Measurements from ENCODE around the gene CROCC2.

The CROCC2 gene

DNA sequence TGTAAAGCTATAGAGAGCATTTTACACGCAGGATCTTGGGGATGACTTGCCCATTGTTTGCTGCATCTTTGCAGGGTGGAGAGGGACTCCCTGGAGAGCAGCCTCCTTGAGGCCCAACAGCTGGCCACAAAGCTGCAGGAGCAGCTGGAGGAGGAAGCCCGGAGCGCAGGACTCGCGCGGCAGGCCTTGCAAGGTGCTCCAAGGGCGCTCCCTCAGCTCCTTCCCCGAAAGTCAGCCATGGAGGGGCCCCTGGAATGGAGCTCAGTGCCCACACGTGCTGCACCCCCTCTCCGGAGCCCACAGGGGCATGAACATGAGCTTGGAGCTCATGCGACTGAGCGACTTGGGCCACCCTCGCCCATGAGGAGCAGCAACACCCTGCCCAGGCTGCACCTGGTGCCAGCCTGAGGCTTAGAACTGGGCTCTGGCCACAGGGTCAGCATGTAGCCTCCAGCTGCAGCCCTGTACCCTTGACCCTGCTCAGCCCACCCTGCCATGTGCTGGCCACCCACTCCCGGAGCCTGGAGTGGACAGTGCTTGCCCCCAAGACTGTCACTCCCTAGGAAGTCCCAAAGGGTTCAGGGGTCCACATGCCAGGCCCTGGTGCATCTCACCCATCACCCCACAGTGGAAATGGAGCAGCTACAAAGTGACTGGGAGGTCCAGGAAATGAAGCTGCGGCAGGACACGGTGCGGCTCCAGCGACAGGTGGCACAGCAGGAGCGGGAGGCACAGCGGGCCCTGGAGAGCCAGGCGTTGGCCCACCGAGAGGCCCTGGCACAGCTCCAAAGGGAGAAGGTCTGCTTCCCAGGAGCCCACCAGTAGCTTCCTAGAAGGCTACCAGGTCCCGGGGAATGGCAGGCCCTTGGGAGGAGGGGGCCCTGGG, 43.0 kb downstream of the CROCC2 start:
- no peak for DNase-seq (ENCODE audit: low read depth, low spot score)
- H3K4me3 ChIP-seq (ENCODE audit: low read length) = no peak overlapping the region

DNA sequence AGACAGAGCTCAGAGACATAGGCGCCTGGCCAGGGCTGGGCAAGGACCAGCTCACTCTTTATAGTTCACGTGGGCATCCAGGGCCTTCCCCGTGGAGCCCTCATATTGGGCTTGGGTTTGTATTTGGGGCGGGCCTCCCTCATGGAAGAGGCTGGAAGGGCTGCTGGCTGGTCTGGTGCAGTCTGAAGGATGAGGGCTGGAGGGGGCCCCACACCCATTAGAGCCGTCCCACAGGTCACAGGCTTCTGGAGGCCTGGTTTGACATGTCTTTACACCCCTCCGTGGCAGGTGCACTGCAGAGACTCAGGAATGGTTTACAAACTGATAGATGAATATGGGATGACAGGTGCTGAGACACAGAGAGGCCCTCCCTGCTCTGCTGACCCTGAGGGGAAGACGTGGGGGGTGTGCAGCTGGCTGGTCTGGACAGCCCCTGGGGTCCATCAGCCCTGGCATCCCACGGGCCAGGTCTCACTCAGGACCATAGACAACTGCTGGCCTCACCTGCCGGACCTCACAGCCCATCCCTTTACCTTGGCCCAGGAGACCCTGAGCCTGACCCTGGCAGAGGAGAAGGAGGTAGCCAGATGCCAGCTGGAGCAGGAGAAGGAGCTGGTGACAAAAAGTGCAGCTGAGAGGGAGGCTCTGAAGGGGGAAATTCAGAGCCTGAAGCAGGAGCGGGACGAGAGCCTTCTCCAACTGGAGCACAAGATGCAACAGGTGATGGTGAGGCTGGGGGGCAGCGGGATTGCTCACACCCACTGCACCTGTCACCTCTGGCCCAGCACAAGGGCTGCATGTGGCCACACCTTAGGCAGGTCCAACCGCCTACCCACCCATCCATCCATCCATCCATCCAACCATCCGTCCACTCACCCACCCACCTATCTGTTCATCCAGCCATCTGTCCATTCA, 43.9 kb downstream of the CROCC2 start:
- no peak overlapping the region for H3K4me3 ChIP-seq (ENCODE audit: low read length)
- no peak for DNase-seq (ENCODE audit: low read depth, low spot score)

DNA sequence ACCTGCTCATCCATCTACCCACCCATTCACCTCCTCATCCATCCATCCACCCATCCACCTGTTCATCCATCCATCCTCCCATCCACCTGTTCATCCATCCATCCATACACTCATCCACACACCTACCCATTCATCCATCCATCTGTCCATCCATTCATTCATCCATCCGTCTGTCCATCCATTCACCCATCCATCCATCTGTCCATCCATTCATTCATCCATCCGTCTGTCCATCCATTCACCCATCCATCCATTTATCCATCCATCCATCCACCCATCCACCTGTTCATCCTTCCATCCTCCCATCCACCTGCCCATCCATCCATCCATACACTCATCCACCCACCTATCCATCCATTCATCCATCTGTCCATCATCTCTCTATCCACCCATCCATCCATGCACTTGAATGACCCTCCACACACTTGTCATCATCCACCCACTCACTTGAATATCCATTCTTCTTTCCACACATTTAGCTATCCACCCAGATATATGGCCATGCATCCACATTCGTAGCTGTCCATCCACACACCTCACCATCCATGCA, 45.0 kb downstream of the CROCC2 start:
- H3K4me3 ChIP-seq (ENCODE audit: low read length) = no peak overlapping the region
- no peak for DNase-seq (ENCODE audit: low read depth, low spot score)

DNA sequence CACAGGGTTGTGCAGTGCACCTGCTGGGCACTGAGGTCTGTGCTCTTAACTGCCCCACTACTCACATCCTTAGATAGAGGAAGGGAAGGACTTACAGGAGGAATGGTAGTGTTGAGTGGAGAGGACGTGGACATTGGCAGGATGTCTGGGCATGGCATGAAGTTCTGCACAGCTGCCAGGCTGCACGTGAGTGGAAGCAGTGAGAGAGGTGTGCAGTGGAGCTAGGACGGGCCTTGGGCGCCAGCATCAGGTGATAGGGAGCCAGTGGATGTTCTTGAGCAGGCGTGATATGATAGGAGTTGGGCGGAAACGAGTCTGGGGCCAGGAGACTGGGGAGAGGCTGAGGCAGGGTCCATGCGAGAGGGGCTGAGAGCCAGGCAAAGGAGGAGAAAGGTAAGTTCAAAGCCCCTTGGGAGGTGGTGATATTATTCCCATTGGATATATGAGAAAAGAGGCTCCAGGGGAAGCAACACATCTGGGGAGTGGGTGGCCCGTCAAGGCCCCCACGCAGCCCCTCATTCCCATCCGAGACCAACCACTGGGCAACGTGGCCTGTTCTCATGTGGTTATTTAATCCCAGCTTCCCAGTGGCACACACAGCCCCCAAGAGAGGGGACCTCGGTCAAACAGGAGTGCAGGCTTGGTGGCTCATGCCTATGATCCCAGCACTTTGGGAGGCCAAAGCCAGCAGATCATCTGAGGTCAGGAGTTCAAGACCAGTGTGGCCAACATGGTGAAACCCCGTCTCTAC, 46.5 kb downstream of the CROCC2 start:
- no peak overlapping the region for H3K4me3 ChIP-seq (ENCODE audit: low read length)
- DNase-seq (ENCODE audit: low read depth, low spot score) = no peak

DNA sequence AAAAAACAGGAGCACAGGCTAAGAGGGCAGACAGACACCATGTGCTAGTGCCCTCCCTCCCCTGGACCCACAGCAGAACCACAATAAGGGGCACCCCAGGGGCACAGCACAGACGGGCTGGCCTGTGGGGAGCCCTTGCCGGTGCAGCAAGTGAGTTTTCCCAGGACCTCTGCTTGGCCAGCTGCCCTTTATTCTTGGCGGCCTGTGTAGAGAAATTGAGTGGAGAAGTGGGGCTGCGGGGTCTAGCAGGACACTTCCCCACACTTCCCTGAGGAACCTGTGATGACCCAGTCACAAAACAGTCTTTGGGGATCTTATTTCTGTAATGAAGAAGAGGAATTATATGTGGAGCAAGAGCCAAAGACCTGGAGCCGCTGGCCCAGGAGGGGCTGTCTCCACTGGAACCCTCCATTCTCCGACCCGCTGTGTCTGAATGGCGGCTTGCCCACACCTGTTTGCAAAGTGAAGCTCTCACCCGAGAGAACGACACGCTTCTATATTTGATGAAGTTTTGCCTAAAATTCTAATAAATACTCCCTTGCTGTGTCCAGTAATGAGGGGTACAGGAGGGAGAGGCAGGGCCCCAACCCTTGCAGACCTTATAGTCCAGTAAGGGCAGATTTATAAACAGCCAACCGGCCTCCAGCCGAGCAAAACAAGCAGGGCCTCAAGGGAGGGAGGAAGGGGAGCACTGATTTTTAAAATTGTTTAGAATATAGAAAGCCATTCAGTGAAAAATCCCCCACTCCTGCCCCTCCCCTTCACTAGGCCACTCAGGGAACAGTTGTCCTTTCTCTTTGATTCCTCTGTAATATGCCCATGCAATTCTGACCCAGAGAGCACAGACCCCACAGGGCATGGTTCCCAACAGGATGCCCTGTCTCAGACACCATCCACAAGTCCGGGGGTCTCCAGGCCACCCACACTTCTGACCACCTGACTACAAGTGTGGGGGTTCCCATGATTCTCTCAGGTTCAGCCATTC, 47.6 kb downstream of the CROCC2 start:
- H3K4me3 ChIP-seq (ENCODE audit: low read length) = no peak overlapping the region
- no peak for DNase-seq (ENCODE audit: low read depth, low spot score)

DNA sequence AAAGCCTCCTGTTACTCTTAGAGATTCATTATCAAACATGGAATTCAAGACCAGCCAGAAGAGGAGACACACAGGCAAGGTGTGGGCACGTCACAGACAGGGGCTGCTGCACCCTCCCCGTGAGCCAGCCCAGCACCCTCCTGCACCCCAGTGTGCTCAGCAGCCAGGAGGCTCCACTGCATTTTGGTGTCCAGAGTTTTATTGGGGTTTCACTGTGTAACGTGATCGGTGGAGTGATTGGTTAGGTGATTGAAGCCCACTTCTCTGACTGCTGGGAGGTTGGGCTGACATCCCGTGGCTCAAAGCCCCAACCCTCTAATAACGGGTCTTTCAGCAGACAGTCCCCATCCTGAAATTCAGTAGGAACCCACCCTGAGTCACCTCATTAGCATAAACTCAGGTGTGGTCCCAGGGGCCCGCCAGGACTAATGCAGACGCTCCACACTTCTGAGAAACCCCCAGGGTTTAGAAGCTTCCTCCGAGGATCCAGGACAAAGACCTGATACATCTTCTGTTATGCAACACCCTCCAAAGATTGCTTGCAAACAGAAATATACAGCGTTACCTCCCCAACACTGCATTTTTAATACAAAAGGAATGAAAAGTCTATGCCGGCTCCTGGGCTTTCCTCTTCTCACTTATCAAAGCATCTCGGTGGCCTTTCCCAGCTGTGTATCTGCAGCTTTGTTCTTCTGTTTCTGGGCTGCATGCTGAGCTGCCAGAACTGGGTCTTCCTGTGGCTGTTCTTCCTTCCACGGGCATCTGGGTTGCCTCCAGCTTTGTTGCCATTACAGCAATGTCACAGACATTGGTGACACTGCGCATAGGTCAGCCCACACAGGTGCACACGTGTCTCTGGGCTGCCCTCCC, 48.5 kb downstream of the CROCC2 start:
- DNase-seq (ENCODE audit: low read depth, low spot score) = no peak
- no peak overlapping the region for H3K4me3 ChIP-seq (ENCODE audit: low read length)

DNA sequence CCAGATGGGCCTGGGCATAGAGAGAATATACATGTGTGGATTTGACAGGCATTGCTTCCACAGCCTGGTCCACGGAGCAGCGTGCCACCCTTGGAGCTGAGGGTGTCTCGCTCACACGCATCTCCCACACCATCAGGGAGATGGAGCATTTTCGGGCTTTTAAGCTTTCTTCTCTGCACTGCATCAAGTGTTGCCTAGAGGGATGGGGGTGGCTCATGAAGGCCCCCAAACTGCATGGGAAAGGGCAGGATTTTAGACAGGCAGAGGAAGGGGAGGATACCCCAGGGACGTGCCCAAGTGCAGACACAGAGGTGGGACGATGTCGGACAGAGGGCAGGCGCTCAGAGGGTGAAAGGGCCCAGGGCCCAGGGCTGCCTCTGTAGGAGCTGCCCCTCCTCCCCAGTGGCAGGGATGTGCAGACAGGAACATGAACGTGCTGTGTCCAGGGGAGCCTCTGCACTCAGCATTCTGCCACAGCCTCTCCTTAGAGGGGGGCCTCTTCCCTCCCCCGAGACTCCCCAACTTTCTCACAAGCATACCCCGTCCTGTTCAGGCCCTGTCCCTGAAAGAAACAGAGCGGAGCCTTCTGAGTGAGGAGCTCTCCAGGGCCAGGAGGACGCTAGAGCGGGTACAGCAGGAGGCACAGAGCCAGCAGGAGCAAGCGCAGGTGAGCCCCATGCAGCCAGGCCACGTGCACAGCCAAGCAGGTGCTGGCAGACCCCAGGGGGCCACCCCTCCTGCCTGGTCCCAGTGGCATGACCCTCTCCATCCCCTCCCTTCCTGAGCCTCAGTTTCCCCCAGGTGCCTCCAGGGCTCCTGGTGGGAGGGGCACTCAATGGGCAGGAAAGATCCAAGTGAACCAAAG, 49.4 kb downstream of the CROCC2 start:
- H3K4me3 ChIP-seq (ENCODE audit: low read length) = no peak overlapping the region
- DNase-seq (ENCODE audit: low read depth, low spot score) = no peak

DNA sequence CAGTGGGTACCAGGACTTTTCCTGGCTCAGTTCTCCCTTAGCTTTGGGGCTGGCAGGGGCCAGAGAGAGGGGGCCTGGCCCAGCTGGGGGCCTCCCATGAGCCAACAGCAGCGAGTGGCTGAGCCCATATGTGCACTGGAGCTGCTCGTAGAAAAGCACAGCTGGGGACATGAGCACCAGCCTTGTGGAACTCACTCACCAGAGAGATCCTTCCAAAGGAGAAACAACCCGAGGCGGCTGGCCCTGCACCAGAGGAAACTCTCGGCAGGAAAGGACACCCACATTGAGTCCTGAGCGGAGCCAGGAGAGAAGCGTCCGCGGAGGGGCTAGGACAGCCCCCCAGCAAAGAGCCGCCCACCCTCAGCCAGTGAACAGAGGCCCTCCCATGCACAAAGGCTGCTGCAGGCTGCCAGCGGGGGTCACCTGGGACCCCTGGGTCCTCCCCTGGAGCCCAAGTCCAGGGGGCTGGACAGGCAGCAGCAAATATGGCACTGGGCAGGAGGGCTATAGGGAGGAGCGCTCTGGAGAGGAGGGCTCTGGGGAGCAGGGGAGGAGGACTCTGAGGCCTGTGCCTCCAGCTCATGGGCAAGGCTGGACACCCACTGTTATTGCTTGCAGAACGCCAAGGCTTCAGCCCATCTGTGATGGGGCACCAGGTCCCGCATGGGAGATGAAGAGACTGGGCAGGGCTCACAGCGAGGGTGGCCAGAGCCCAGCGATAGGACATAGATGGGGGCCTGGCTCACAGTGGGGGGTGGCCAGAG, 50.2 kb downstream of the CROCC2 start:
- DNase-seq (ENCODE audit: low read depth, low spot score) = no peak

DNA sequence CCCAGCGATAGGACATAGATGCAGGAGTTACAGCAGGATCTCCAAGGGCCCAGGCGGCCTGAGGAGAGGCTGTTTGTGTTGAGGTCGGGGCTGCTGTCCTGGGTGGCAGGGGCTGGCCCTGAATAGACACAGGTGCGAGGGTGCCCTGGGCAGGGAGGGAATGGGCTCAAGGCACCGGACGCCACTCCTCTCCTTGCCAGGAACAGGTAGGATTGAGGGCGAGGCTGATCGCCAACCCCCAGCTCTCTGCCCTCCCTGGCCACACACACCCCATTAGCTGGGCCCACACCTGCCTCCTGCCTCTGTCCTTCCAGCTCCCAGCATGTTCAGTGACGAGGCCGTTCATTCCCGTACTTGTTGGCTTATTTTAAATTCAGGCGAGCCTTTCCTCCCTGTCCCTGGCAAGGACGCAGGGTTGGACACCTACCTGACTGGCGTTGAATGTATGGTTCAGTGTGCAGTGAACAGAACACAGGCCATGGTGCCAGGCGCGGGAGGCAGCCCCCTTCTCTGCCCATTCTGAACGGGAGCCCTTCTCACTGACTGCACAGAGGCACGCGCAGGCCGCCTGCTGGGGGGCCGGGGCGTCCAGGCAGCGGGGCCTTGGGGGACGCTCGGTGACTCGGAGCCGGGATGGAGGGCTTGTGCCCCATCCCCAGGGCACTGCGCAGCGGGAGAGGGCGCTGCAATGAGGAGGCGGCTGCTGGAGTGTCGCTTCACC, 51.0 kb downstream of the CROCC2 start:
- H3K4me3 ChIP-seq (ENCODE audit: low read length) = no peak overlapping the region
- DNase-seq (ENCODE audit: low read depth, low spot score) = no peak

More for the DNA sequence above, 50.2 kb downstream of the CROCC2 start:
- no peak overlapping the region for H3K4me3 ChIP-seq (ENCODE audit: low read length)

DNA sequence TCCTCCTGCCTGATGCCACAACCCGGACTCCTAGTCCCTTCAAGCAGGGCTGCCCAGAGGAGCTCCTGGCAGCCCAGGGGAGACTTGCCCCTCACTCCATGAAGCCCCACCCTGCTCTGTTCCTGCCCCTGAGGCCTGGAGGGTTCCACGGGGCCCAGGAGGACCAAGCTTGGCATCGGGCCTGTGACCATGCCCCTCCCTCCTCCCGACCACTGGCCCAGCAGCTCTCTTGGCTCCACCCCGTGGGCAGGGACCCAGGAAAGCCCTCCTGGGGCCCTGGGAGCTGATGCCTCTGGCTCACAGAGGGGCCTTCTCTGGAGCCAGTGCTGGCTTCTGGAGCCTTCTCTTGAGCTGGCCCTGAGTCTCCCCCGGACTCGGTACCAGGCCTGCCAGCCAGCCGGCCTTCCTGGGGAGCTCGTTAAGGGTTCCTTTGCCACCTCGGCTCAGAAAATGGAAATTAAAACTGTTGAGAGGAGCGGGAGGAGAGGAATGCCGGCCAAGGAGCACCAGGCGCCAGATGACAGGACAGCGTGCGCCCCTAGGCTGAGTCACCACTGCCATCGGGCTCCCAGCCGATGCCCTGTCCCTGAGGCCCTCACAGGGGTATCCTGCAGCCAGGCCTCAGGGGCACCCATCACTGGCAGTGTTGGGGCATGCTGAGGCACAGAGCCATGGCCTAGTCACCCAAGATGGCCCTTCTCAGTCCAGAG, 51.7 kb downstream of the CROCC2 start:
- DNase-seq (ENCODE audit: low read depth, low spot score) = no peak
- H3K4me3 ChIP-seq (ENCODE audit: low read length) = no peak overlapping the region

DNA sequence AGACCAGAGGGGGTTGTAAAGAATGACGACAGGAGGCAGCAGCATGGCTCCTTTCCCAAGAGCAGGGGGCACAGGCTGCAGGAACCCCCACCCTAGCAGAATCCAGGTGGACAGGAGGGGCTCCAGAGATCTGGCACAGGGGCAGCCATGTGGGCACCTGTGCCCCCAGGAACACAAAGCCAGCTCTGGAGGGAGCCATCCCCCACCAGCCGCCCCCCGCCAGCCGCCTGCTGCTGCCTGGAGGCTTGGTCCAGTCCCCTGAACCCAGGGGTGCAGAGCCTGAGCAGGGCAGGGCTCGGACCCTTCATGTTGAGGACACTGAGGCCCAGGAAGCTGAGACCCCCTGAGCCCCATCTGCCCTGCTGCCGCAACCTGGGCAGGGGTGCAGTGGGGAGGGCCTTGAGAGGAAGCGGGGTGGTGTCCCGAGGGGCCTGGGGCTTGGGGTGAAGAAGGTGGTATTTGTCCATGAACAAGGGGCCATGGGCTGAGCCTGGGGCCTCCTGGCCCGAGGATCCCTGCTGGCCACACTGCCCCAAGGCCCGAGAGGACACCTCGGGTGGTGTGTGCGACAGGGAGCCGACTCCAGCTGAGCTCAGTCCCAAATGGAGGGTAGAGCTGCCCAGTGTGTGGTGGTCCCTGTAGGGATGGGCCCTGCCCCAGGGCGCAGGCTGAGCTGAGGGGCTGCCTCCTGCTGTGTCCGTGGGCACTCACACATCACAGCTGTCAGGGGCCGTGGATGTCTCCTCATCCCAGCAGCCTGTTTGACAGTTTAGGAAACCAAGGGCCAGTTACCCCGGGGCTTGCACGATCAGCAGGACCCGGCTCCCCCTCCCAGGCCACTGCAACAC, 52.5 kb downstream of the CROCC2 start:
- no peak for DNase-seq (ENCODE audit: low read depth, low spot score)

DNA sequence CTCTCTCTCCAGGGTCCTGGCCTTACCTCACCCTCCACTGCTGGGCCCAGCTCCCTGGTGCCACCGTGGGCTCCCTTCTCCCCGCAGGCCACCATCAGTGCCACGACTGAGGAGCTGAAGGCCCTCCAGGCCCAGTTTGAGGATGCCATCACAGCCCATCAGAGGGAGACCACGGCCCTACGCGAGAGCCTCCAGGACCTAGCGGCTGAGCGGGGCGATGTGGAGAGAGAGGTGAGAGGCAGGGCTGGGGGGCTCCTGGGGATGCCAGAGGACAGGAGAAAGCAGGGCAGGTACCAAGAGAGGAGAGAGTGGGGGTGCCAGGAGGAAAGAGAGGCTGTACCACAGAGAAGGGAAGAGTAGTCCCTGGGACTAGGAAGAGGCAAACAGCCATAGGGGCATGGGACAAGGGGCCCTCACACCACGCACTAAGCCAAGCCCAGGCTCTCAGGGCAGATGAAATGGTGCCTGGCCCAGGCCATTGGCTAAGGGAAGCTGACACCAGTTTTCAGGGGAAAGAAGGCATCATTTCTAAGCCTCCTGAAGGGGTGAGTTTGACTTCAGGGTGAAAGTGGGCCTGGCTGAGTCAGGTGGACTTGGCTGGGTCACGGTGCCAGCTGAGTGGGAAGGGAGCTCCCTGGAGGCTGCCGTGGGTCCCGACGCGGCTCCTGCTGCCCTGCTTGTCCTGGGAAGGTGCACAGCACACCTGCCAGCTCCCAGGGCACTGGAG, 53.2 kb downstream of the CROCC2 start:
- DNase-seq (ENCODE audit: low read depth, low spot score) = no peak
- no peak overlapping the region for H3K4me3 ChIP-seq (ENCODE audit: low read length)

More for the DNA sequence above, 52.5 kb downstream of the CROCC2 start:
- H3K4me3 ChIP-seq (ENCODE audit: low read length) = no peak overlapping the region

DNA sequence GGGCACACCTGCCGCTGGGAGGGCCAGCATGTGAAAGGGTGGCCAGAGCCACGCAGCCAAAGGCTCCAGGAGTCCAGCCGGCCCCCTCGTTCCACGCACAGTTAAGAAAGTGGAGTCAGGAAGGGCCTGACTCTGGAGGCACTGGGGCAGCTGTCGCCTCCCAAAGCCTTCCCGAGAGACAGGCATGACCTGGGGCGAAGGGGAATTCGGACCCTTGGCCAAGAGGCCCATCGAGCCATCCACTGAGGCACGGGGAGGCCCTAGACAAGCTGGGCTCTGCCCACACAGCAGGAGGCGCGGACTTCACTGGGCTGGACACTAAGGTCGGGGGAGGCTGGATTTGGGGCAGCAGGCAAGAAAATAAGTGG, 53.8 kb downstream of the CROCC2 start:
- no peak overlapping the region for H3K4me3 ChIP-seq (ENCODE audit: low read length)
- no peak for DNase-seq (ENCODE audit: low read depth, low spot score)
